Activated T-cell treated with anti-CD3 and anti-CD28 coated beads for 1 hour (primary cell): ENCODE measurements around the gene ASRGL1.
A peak's percentile ranks its signal among the peaks of the same experiment; 100 is the strongest.
"Not testable (repeated sequence)": the region's sequence is repeated elsewhere in the genome, so short reads cannot be mapped to it uniquely, and the experiment has no call there.

Experiments
- DNase-seq: peaks from one replicate; pipeline ENCODE4 v3.0.0-alpha.2; 2020; ENCODE audit warnings: low read depth

The ASRGL1 gene

DNA sequence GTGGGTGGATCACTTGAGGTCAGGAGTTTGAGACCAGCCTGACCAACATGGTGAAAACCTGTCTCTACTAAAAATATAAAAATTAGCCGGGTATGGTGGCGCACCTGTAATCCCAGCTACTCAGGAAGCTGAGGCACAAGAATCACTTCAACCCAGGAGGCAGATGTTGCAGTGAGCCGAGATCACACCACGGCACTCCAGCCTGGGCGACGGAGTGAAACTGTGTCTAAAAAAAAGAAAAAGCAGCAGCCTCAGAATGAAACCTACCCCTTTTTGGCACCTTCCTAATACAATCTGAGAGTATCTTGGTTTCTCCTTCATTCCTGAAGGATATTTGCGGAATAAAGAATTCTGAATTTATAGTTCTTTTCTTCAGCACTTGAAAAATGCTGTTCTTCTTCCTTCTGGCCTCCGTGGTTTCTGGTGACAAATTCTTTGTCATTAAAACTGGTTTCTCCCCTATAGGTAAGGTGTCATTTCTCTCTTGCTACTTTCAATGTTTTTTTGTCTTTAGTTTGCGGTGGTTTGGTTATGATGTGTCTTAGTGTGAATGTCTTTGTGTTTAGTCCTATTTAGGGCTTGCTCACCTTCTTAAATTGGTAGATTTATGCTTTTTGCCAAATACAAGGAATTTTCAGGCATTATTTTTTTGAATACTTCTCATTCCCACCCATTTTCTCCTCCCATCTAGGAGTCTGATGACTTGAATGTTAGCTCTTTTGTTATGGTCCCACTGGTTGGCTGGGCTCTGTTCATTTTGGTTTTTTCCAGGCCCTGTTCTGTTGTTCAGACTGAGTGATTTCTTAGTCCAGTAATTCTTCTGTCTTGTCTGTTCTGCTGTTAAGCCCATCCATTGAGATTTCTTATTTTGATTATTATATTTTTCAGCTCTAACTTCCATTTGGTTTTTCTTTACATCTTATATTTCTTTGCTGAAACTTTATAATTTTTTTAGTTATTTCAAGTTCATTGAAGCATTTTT is 15.4 kb downstream of the ASRGL1 start:
- DNase-seq, result no peak

- no peak for DNase-seq
Measured at GRCh38 chr11:62353841-62354240, 16.6 kb downstream of the ASRGL1 start.

GRCh38 chr11:62358273-62358672 is 21.0 kb downstream of the ASRGL1 start:
- no peak for DNase-seq

DNA sequence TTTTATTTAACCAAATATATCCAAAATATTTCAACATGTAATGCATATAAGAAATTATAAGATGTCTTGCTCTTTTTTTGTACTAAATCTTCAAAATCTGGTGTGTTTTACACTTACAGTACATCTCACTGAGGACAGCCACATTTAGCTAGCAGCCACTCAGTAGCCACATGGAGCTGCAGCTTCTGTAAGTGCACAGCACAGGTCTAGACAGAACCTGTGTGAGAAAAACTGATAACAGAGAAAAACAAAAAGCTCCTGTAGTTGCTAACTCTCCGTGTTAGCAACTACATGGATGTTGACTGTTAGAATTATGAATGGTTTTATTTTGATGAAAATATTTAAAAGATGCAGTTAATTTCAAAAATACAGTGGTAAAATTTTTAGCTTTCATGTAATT is 22.2 kb downstream of the ASRGL1 start:
- DNase-seq, result no peak

- no peak for DNase-seq
Measured at GRCh38 chr11:62360685-62361084, 23.4 kb downstream of the ASRGL1 start.

DNA sequence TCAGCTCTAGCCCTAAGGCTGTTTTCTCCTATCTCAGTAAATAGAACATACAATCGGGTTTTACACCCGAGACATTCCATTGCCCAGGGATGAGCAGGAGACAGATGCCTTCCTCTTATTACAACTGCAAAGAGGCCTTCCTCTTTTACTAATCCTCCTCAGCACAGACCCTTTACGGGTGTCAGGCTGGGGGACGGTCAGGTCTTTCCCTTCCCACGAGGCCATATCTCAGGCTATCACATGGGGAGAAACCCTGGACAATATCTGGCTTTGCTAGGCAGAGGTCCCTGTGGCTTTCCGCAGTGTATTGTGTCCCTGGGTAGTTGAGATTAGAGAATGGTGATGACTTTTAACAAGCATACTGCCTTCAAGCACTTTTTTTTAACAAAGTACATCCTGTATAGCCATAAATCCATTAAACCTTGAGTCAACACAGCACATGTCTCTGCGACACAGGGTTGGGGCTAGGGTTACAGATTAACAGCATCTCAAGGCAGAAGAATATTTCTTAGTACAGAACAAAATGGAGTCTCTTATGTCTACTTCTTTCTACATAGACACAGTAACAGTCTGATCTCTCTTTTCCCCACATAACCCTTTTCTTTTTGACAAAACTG is 31.7 kb downstream of the ASRGL1 start:
- not testable (repeated sequence) for DNase-seq

- DNase-seq, result peak; percentile 13
Measured at GRCh38 chr11:62370743-62371440, 33.6 kb downstream of the ASRGL1 start.

DNA sequence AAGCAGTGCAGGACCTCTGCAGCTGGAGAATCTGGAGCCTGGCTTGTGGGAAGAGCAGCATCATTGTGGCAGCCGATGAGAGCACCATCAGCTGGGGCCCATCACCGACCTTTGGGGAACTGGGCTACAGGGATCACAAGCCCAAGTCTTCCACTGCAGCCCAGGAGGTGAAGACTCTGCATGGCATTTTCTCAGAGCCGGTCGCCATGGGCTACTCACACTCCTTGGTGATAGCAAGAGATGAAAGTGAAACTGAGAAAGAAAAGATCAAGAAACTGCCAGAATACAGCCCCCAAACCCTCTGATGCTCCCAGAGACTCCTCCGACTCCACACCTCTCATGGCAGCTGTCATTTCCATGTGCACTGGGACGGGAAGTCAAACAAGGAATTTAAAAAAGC is 35.6 kb downstream of the ASRGL1 start:
- no peak for DNase-seq

DNA sequence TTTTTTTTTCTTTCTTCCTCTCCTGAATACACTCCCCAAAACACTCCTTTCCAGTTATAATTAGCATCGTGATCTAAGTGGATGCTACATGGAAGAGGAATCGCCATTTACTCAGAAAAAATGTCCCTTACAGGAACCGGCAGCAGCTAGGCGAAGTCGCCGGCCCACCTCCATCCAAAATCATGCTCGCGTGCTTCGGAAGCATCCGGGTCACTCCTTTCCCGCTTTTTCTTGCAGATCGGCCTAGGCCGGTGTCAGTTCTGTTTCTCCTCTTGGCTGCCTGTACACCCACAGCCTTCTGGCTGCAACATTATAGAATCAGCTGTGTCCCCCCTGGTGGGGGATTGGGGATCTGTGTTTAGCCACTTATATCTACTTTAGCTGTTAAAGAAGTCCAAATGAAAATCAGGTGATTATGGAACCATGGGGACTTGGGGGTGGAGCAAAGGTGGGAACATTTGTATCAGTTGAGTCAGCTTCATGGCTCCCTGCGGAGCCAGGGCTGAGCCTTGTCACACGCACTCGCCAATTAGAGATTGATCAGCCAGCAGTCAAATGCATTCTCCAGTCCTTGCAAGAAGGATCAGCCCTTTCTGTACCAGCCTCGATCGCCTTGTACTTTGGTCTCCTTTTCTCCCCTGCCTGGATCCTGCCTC is 36.3 kb downstream of the ASRGL1 start:
- no peak for DNase-seq

DNA sequence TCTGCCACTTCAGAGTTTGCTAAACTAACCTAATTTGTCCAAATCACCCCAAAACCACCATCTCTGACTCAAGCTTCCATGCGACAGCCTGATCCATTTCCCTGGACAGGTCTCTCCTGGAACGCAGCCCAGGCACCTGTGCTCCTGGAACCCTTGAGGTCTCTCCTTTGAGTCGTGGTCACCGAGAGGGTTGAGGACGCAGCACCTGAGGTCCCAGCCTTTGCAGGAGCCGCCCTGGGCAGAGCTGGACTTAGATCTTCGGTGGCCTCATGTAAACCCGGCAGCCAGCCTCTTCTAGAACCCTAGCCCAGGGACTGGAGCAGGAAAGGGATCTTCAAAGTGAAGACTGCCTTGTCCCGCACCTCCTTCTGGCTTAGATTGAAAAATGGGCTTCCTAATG is 37.6 kb downstream of the ASRGL1 start:
- DNase-seq, result no peak

DNA sequence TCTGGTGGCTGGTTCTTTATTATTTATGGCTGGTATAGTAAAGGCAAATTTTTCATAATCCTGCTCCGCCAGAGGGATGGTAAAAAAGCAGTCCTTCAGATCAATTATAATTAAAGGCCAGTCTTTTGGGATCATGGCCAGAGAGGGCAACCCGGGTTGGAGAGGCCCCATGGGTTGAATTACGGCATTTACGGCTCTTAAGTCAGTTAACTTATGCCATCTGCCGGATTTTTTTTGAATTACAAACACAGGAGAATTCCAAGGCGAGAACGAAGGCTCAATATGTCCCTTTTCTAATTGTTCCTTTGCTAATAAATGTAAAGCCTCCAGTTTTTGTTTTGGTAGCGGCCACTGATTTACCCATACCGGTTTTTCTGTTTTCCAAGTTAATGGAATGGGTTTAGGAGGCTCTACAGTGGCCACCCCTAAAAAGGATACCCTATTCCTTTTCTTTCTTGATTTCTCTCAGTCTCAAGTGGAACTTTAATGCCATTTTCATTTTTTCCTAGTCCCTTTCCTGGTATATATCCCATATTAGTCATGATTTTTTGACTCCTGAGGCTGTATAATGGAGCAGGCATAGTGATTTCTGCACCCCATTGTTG is 41.3 kb downstream of the ASRGL1 start:
- DNase-seq, result not testable (repeated sequence)

GRCh38 chr11:62379586-62379985 is 42.3 kb downstream of the ASRGL1 start:
- not testable (repeated sequence) for DNase-seq

DNA sequence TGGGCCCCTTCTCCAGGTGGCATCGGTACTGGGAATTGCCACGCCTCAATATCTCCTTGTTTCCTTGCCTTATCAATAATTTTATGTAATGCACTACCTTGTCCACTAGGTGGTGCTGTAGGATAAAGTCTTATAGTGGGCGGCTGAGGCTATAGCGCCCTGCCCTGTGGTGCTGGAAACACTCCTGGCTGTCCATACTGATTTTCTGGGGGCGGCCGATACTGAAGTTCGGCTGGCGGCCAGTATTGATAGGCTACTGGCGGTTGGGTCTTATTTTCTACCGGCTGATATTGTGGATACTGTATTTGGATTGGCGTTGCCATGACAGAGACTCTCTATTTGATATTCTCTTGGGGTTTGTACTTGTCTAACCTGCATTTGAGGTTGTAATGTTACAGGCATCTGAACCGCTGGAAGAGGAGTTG is 43.6 kb downstream of the ASRGL1 start:
- not testable (repeated sequence) for DNase-seq

DNA sequence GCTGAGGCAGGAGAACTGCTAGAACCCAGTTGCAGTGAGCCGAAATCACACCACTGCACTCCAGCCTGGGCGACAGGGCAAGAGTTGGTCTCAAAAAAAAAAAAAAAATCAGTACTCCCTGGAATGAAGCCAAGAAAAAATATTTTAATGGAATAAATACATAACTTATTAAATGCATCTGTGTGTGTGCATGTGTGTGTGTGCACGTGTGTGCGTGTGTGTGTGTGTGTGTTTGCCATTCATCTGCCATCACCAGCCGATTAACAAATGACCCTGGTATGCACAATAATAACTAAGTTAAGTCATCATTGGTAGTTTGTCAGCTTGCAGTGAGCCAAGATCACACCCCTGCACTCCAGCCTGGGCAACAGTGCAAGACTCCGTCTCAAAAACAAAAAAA is 46.6 kb downstream of the ASRGL1 start:
- no peak for DNase-seq

- not testable (repeated sequence) for DNase-seq
Measured at GRCh38 chr11:62386083-62386482, 48.8 kb downstream of the ASRGL1 start.

DNA sequence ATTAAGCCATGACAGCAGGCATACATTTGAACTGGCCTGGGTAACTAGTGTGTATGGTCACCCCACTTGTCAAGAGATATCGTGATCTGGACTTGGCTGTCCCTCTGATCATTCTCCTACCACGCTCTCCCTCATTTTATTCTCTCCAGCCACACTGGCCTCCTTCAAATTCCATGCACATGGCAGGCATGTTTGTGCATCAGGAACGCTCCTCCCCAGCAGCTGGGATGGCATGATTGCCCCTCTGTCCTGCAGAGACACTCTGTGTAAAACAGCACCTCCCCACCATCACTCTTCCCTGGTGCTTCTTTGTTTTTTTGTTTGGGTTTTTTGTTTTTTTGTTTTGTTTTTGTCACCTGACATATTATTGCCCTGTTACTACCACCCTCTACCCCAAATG is 50.1 kb downstream of the ASRGL1 start:
- no peak for DNase-seq

DNA sequence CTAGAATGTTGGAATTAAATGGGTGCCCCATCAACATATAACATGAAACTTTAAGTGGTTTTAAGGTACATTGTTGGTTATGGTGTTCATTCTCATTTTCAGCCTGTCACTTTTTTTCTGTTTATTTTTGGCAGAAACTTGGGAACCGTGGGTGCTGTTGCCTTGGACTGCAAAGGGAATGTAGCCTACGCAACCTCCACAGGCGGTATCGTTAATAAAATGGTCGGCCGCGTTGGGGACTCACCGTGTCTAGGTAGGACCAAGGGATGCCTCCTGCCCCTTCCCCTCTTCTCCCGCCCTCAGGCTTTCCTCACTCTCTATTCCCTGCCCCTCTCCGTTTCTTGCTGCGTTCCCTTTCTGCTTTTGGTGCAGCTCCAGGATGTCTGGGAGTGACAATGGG is 51.8 kb downstream of the ASRGL1 start:
- DNase-seq, result no peak

GRCh38 chr11:62390237-62390636 is 53.0 kb downstream of the ASRGL1 start:
- no peak for DNase-seq

GRCh38 chr11:62390722-62391121 is 53.5 kb downstream of the ASRGL1 start:
- DNase-seq, result no peak

- no peak for DNase-seq
Measured at GRCh38 chr11:62391642-62392425, 54.6 kb downstream of the ASRGL1 start.

DNA sequence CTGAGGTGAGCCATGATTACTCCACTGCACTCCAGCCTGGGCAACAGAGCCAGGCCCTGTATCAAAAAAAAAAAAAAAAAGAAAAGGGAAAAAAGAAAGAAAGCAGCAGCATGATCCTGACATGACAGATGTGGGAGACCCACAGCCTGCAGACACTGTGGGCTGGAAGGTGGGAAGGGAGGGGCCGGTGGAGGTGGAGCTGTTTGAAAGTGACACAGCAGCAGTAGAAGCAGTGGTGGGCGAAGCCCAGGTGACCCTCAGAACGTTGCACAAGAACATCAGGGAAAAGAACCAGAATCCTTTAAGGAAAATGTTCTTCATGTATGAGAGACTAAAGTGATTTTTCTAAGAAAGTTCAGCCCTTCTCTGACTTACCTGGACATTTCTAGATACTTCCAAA is 55.3 kb downstream of the ASRGL1 start:
- DNase-seq, result no peak
